Stimulated activated CD4-positive, alpha-beta T cell treated with anti-CD3 and anti-CD28 coated beads, TNF-alpha, amount 100 ng/mL, for 24 hours (primary cell): Measurements from ENCODE around the gene PLAAT5.
"Not testable (repeated sequence)": the region's sequence is repeated elsewhere in the genome, so short reads cannot be mapped to it uniquely, and the experiment has no call there.

ENCODE experiments used
- DNase-seq, 3 experiments: peaks; one replicate each; pipeline ENCODE4 v3.0.0-alpha.2; 2020; ENCODE audit warnings: low read depth in 3 of 3

Gene PLAAT5, protein sequence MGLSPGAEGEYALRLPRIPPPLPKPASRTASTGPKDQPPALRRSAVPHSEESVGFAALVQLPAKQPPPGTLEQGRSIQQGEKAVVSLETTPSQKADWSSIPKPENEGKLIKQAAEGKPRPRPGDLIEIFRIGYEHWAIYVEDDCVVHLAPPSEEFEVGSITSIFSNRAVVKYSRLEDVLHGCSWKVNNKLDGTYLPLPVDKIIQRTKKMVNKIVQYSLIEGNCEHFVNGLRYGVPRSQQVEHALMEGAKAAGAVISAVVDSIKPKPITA

DNA sequence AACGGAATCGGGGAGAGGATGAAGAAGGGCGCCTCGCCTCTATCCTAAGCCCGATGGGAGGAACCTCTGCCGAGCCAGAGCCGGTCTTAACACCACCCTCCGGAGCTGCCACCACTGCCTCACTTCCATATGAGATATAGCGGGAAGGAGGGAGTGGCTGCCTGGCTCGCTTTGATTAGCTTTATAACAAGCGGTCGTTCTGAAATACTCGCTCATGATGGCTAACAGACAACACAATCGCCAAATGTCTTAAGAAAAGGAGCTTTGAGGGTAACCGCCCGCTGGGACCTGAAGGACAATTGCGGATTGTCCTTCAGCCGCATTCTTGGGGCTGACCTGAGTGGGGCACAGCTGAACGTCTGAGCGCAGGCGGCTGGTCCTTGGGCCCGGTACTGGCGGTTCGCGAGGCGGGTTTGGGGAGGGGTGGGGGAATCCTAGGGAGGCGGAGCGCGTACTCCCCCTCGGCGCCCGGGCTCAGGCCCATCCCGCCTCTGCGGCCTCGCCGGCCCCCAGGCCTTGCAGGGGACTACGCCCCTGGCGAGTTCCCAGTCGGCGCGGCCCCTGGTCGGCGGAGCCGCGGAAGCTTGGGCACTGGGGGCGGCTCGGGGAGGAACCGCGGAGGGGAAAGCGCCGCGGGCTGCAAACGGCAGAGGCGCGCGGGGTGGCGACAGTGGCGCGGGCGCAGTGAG, at the start of gene PLAAT5:
PLAAT5 (minus strand) TSS at position 617 of the 689 bp plus-strand sequence; CDS start at position 484, 133 bp downstream.
- DNase-seq, result peak in 1 of 3 experiments; percentile 12

DNA sequence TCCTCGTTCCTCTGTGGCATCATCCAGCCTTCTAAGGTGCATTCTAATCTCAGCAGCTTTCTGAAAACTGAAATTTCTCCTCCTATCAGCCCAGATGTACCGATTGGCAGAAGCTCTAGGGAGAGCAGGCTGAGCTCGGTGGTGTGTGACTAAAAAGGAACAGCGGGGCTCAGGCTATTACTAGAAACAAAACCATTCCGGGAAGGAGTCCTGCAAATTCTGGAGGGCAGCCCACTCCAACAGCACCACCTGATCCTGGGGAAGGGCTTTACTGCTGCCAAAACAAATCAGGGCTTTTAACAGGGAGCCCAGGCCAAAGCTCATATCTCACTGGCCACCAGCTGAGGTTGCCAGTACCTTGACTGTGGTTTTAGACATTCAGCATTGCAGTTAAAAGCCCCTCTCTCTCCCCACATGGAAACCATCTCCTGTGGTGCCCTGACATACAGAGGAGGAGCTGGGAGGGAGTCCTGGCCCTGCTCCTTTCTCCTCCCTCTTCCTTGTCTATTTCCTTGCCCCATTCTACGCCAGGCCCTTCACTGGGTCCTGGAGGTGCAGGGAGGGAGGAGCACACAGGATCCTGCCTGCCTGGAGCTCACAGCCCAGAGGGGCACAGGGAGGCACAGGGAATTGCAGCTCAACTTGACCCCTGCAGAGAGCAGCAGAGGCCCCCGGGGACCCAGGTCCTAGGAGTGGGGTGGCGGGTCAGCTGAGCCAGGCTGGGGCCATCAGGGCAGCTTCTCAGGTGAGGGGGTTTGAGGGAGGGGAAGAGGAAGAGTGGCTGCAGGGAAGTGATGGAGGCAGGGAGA, 46.5 kb upstream of the PLAAT5 start:
- DNase-seq, result no peak

DNA sequence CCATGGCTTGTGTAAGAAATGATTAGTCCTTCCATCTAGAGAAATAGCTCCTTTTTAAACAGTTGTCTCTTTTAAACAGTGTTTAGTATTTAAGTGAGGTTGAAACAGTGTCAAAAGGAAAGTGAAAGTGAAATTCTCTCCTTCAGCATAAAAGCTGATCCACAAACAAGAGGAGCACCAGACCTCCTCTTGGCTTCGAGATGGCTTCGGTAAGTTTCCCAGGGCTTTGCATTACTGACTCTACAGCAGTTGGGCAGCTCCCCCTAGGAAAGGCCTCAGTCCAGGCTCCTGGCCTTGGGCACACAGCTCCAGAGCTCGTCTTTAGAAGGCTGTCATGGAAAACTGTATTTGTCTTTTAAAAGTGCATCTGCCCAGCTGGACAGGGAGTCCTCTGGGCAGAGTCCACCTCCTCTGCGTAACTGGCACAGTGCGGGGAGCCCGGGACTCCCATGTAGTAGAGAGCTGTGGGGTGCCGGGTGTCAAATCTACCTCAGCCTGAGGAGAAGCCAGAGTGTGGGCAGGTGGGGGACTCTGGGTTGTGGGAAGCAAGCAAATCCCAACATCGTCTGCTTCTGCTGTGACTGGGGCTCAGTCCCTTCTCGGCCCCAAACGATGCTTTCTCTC, 45.8 kb upstream of the PLAAT5 start, which contains the start of gene PLAAT4:
PLAAT4 (plus strand) TSS at position 140 of the 624 bp plus-strand sequence; CDS start at position 201, 61 bp downstream.
- no peak for DNase-seq

DNA sequence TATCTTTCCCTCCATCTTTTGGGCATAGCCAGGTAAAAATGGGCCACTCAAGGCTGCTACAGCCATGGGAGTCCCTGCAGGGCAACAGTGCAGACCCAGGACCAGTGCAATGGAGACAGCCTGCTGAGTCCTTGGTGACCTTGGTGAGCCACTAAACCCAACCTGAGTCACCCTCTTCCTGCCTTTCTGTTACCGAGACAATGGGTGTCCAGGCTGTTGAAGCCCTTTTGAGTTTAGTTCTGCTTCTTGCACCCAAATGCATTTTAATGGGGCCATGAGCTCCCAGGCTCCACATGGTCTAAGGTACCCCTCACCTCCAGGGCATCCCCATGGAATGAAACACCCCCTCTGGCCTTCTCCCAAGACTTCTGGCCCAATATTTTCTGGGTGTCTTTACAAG, 44.8 kb upstream of the PLAAT5 start:
- DNase-seq, result no peak

DNA sequence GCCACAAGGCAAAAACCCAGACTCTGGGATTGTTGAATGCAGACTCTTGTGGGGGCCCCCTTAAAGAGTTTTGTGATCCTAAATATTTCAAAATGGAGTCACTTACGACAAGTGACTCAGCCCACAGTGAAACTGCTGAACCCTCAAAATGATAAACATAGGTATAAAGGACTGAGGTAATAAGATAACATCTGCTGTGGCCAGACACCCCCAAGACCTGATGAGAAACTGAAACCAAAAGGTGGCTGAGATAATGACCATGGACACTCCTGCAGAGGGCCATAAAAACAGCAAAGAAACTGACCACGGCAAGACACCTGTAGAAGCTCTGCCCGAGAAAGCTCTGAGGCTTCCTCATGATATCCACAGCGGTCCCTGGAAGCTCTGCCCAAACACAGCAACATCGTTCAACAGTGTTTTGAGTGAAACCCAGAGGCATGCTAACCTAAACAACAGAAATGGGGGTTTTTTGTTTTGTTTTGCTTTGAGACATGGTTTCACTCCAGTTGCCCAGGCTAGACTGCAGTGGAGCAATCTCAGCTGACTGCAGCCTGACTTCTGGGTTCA, 44.0 kb upstream of the PLAAT5 start:
- DNase-seq, result no peak

DNA sequence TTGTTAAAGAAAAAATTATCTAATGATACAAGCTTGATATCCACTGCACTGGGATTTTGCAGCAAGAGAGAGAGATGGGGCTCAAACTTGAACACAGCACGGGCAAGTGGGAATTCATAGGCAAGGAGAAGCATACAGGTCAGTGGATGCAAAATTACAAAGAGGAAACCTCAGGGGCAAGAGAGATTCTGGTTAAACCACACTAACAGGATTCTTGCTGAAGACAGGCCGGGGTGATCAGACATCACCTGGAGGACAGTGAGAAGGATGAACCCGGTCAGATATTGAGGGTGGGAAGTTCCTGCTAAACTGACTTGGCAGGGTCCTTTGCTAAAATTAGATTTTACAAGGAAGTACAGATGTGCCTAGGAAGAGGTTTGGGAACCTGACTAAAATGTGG, 43.1 kb upstream of the PLAAT5 start:
- DNase-seq, result no peak

DNA sequence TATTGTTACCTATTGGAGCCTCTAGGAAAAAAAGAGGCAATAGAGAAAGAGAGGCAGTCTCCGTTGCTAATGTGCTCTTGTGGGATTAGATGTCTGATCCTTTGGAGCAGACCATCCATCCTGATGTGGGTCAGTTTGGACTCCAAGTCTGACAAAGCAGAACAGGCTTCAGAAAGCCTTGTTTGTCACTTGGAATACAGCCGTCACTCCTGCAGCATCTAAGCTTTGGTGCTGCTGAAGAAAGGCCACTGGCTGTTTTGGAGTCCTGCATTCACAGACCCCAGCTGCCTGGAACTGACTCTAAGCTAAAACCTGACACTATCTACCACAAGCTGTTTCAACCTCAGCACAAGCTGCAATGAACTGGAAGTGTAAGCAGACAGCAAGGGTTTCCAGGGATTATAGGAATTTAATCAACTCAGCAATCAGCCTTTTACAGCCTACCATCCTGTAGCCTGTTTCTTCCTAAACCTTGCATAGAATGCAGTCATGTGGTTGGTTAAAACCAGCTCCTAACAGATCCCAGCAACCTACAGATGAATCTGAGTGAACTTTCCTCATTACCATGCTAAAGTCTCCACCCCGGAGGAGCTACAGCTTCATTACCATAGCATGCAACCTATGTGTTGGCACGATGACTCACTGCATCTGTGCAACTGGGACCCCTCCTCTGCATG, 42.0 kb upstream of the PLAAT5 start:
- DNase-seq, result no peak

DNA sequence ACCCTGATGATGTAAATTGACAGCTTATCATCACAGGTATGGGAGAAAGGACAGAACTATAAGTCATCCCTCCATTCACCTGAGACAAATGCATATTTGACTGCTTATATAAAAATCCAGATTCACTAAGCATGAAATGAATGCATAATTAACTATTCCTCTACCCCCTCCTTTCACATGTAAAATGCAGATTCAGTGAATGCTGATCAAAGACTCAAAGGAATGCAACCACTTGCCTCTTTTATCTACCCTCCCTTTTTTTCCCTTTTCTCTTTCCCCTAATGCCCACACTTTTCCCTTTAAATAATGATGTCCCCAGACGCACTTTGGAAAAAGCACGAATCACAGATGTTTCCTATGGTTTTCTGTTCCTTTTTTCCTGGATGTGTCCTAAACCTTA, 41.1 kb upstream of the PLAAT5 start:
- DNase-seq, result no peak

DNA sequence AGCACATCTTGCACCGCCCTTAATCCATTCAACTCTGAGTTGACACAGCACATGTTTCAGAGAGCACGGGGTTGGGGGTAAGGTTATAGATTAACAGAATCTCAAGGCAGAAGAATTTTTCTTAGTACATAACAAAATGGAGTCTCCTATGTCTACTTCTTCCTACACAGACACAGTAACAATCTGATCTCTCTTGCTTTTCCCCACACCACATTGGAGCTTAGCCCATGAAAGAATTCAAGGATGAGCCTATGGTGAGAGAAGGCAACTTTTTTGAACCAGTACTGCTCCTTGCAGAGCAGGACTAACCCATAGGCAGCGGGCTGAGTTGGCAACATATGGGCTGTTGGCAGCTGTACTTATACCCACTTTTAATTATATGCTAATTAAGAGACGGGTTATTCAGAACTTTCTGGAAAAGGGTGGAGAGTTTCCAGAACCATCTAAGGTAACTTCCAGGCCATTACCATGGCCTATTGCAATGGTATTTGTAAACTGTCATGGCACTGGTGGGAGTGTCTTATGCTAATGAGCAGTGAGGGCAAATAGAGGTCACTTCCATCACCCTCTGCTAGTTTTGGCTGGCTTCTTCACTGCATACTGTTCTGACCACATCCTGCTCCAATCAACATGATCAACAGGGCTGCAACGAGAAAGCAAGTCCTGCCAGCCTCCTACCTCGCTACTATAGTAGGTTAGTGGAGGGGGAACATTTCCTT, 40.3 kb upstream of the PLAAT5 start:
- DNase-seq, result peak in 1 of 3 experiments; percentile 33

DNA sequence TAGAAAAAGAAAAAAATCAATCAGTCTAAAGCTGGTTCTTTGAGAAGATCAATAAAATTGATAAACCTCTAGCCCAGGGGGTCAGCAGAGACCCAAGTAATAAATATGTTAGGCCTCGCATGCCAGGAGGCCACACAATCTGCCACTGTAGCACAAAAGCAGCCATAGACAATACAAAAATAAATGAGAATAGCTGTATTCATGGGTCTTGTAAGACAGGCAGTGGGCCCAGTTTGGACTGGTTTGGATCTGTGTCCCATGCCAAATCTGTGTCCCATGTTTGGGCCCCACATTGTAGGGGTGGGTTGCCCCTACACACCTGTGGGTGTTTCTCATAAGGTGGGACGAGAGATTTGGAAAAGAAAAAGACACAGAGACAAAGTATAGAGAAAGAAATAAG, 39.1 kb upstream of the PLAAT5 start:
- DNase-seq, result no peak

DNA sequence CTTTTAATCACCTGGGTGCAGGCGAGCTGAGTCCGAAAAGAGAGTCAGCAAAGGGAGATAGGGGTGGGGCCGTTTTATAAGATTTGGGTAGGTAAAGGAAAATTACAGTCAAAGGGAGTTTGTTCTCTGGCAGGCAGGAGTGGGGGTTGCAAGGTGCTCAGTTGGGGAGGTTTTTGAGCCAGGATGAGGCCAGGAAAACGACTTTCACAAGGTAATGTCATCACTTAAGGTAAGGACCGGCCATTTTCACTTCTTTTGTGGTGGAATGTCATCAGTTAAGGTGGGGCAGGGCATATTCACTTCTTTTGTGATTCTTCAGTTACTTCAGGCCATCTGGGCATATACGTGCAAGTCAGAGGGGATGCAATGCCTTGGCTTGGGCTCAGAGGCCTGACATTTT, 38.4 kb upstream of the PLAAT5 start:
- DNase-seq, result not testable (repeated sequence)

DNA sequence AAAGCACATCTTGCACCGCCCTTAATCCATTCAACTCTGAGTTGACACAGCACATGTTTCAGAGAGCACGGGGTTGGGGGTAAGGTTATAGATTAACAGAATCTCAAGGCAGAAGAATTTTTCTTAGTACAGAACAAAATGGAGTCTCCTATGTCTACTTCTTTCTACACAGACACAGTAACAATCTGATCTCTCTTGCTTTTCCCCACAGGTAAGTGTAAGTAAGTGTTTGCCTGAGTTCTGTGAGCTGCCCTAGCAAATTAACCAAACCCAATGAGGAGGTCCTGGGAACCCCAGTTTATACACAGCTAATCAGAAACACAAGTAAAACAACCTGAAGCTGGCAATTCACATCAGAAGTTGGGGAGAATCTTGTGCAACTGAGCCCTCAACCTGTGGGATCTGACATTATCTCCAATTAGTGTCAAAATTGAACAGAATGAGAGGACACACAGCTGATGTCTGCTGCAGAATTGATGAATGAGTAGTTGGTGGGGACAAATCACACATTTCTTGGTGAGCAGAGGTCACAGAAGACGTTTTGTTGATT, 37.8 kb upstream of the PLAAT5 start:
- DNase-seq, result not testable (repeated sequence)

DNA sequence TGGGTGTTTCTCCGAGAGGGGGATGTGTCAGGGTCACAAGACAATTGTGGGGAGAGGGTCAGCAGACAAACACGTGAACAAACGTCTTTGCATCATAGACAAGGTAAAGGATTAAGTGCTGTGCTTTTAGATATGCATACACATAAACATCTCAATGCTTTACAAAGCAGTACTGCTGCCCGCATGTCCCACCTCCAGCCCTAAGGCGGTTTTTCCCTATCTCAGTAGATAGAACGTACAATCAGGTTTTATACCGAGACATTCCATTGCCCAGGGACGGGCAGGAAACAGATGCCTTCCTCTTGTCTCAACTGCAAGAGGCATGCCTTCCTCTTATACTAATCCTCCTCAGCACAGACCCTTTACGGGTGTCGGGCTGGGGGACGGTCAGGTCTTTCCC, 37.2 kb upstream of the PLAAT5 start:
- not testable (repeated sequence) for DNase-seq

DNA sequence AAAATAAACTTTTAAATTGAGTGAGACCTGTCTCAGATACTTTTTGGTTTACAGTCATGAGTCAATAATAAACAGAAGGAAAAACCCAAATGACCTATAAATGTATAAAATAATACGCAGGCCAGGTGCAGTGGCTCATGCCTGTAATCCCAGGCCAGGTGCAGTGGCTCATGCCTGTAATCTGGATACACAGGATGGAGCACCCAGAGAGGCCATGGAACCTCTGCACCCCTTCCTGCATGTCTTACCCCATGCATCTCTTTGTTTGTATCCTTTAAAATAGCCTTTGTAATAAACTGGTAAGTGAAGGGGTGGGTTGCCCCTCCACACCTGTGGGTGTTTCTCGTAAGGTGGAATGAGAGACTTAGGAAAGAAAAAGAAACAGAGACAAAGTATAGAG, 36.7 kb upstream of the PLAAT5 start:
- no peak for DNase-seq

DNA sequence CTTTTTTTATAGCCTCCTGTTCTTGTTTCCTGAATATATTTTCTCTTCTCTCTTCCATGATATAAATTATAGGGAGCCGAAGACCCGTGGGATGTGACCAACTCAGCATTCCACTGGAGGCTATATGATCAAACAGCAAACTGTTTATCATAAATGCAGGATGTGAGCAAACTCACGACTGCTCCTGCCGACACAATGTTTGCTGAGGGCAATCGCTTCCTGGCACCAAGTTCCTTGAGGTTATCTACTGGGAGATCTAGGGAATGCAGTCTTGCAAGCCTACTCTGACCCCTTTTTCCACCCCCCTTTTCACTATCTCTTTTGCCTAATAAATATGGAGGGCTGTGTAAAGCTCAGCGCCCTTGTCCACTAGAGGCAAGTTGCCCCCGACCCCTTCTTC, 32.2 kb upstream of the PLAAT5 start:
- no peak for DNase-seq

DNA sequence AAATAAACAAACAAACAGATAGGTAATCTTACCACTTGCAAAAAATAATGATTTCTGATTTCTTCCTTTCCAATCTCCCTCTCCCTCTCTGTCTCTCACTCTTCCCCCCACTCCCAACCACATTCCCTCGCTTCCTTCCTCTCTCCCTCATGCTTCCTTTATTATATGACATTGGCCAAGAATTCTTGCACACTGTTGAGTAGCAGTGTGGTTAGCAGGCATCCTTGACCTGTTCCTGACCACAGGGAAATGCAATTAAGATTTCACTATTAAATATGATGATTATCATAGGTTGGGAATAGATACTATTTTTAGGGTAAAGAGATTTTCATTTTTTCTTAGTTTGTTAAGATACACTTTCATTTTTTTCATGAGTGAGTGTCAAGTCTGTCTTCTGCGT, 30.9 kb upstream of the PLAAT5 start:
- no peak for DNase-seq

DNA sequence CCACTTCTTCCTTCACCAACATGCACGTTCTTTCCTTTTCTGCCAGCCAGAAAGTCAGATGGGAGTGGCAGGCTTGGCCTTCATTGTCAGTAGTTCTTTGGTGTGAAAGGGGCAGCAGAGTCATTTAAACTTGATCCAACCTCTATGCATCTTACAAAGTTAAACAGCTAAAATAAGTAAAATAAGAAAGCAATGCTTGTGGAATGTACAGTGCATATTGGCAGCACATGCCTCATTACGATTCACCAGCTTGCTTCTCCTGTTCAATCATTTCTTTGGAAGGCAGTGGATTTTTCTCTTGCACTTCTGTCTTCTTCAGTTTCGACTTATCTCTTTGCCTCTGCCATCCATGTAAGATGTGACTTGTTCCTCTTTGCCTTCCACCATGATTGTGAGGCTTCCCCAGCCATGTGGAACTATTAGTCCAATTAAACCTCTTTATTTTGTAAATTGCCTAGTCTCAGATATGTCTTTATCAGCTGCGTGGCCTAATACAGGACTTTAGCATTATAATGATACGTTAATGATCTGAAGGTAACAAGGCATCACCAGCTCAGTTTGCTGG, 29.7 kb upstream of the PLAAT5 start:
- DNase-seq, result no peak

DNA sequence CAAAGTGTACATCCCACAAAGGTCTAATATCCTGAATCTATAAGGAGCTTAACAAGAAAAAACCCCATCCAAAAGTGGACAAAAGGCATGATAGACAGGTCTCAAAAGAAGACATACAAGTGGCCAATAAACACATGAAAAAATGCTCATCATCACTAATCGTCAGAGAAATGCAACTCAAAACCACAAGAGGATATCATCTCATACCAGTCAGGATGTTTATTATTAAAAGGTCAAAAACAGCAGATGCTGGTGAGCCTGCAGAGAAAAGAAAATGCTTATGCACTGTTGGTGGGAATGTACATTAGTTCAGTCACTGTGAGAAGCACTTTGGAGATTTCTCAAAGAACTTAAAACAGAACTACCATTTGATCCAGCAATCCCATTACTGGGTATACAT, 27.6 kb upstream of the PLAAT5 start:
- DNase-seq, result no peak

DNA sequence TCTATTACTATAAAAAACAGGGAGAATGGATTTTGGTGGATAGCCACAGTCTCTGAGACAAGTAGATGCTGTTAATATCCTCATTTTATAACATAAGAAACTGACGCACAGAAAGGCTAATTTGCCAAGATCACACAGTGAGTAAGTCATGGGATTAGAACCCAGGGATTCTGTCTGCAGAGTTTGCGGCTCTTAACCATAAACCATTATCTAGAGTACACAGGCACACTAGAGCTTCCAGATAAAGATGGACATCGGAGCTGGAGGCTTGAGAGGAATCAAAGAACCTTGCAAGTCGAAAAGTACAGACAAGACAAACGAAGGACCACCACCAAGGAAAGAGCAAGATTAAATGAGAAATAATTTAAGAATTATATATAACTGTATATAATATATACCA, 26.2 kb upstream of the PLAAT5 start:
- no peak for DNase-seq

DNA sequence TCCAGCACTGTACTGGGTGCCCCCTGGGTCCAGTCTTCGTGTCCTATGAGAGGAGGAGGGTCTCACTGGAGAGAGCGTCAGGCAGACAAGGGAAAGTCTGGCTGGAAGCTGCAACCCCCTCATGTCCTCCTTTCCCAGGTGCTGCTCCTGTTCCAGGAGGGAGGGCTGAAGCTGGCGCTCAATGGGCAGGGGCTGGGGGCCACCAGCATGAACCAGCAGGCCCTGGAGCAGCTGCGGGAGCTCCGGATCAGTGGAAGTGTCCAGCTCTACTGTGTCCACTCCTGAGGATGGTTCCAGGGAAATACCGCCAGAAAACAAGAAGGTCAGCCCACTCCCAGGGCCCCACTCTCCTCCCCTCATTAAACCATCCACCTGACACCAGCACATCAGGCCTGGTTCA, 25.1 kb upstream of the PLAAT5 start:
- no peak for DNase-seq
